GM19043 (cell line): ENCODE results near the gene RPS6KA4.

Experiments used
- ATAC-seq: cut with Tn5 transposase; IDR thresholded peaks from one replicate; pipeline ENCODE4 v1.9.1; 2021; ENCODE audit warnings: low read depth; ENCODE audit not compliant: unreplicated experiment

The RPS6KA4 gene

DNA sequence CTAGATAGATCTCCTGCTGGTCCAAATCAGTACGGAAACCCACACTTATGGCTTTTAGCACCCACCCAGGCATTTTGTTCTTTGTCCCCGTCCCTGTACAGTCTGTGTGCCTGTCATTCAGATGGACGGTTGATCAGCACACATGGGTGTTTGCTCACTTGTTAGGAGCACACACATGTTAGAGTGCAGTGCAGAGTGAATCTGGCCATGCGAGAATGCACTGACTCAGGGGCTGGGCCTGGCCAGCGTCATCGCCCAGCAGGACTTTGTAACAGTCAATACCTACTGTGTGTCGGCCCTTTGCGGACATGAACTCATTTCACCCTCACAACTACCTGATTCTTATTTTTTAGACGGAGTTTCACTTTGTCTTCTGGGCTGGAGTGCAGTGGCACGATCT, 3.4 kb downstream of the RPS6KA4 start:
- no peak for ATAC-seq

DNA sequence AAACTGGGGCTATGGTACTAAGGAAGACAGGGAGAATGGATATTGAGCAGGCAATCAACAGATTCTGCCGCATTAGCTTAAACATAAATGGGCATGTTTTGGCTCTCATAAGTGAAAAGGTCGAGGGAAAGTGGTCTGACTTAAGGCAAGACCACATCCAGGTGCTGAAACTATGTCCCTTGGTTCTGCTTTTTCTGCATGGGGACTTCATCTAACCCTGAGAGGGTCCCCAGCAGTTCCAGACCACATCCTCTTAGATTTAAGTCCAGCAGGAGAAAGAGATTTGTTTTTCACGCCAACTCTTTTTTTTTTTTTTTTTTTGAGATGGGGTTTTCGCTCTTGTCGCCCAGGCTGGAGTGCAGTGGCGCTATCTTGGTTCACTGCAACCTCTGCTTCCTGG, 5.5 kb downstream of the RPS6KA4 start:
- no peak for ATAC-seq

DNA sequence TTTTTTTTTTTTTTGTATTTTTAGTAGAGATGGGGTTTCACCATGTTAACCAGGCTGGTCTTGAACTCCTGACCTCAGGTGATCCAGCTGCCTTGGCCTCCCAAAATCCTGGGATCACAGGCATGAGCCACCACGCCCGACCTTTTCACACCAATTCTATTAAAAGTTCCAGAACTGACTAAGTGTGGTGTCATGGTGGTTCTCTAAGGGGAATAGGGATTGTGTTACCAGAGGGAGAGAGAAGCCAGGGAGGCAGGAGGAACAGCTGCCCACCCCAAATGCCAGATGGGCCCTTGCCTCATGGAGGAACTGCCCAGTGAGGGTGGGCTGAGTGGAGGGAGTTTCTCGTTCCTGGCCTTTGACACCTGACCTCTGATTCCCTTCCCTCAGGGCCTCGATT, 5.9 kb downstream of the RPS6KA4 start:
- ATAC-seq, result no peak

DNA sequence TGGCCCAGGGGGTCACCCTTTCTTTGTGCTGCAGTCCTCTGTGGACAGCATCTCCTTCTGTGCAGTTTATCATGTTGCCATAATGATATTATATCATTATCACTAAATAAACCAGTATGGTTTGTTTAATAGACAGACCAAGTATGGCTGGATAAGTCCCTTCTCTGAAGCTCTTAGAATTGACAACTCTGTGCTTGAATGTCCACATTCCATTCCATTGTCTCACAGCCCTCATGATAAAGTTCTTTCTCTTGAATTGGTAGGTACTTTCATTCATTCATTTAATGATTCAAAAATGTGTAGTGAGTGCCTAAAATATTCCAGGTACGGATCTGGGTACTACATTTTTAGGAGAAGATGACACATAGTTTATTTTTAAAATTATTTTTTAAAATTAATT, 7.8 kb downstream of the RPS6KA4 start:
- ATAC-seq, result no peak

DNA sequence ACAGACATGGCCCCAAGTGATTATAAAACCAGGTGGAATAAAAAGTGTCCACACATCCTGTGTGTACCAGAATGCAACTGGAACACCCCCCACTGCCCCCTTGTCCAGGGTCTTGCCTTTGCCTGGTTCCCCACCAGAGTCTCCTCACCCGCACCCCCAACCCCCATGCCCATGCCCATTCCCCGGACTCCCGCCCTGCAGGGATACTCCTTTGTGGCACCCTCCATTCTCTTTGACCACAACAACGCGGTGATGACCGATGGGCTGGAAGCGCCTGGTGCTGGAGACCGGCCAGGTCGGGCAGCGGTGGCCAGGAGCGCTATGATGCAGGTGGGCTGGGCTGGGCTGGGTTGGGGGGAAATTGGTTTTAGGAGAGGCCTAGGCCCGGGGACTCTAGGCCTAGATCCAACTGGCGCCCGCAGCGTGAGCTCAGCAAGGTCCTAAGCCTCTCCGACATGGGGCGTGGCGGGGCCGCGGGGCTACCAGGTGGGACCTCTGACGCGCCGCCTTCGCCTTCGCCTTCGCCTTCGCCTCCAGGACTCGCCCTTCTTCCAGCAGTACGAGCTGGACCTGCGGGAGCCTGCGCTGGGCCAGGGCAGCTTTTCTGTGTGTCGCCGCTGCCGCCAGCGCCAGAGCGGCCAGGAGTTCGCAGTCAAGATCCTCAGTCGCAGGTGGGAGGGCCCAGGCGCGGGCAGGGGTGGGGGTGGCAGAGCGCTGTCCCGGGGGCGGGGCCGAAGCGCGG, 9.1 kb downstream of the RPS6KA4 start:
- ATAC-seq, result no peak

DNA sequence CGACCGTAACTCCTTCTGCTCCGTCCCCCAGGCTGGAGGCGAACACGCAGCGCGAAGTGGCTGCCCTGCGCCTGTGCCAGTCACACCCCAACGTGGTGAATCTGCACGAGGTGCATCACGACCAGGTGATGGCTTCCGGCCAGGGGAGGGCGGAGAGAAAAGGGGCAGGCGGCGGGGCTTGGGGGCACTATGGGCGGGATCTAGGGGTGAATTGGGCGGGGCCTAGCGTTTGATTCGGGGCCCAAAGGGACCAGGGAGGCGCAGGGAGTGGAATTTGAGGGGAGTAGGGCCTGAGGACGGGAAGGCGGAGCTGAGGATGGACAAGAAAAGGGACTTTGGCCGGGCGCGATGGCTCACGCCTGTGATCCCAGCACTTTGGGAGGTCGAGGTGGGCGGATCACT, 9.7 kb downstream of the RPS6KA4 start:
- ATAC-seq, result no peak

DNA sequence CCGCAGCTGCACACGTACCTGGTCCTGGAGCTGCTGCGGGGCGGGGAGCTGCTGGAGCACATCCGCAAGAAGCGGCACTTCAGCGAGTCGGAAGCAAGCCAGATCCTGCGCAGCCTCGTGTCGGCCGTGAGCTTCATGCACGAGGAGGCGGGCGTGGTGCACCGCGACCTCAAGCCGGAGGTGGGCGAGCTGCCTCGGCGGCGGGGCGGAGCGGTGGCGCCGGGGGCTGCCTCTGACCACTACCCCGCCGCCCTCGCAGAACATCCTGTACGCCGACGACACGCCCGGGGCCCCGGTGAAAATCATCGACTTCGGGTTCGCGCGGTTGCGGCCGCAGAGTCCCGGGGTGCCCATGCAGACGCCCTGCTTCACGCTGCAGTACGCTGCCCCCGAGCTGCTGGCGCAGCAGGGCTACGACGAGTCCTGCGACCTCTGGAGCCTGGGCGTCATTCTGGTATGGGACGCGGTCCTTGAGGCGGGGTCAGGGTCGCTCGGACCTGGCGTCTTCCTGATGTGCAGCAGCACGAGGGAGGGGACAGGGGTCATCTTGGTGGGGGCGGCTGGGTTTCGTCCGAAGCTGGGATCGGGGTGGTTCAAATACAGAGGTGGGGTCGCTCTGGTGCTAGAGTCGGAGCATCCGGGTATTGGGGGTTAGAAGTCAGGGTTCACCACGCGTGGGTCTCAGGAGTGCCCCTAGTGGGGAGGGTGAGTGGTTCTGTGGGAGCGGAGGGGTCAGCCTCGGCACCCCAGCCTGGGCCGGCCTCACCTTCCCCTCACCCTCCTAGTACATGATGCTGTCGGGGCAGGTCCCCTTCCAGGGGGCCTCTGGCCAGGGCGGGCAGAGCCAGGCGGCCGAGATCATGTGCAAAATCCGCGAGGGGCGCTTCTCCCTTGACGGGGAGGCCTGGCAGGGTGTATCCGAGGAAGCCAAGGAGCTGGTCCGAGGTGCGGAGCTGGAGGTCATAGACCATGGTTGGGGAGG, 10.8 kb downstream of the RPS6KA4 start:
- ATAC-seq, result no peak

DNA sequence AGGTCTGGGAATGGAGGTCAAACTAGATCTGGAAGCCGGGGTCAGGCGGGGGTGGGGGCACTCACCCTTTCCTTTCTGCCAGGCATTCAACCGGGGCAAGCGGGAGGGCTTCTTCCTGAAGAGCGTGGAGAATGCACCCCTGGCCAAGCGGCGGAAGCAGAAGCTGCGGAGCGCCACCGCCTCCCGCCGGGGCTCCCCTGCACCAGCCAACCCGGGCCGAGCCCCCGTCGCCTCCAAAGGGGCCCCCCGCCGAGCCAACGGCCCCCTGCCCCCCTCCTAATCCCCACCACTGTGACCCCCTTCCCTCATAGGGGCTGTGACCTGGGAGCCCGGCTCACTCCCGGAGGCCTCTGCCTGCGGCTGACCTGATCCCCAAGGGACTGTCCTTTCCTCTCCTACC, 12.2 kb downstream of the RPS6KA4 start:
- no peak for ATAC-seq

DNA sequence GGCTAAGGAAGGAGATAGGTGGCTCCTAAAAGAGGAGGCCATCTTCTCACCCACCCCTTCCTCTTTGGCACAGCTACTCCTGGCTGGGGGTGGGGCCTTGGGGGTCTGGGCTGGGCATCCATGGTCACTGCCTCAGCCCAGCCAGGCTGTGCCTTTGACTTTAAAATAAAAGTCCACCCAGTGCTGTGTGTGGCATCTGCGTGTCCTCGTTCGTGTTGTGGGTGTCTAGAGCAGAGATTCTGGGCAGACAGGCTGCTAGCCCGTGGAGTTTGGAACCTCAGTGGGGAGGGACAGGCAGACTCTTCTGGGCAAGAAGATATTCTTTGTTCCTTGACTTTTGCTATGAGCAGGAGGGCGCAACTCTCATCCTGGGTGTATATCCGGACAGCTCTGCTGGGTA, 13.1 kb downstream of the RPS6KA4 start:
- no peak for ATAC-seq

DNA sequence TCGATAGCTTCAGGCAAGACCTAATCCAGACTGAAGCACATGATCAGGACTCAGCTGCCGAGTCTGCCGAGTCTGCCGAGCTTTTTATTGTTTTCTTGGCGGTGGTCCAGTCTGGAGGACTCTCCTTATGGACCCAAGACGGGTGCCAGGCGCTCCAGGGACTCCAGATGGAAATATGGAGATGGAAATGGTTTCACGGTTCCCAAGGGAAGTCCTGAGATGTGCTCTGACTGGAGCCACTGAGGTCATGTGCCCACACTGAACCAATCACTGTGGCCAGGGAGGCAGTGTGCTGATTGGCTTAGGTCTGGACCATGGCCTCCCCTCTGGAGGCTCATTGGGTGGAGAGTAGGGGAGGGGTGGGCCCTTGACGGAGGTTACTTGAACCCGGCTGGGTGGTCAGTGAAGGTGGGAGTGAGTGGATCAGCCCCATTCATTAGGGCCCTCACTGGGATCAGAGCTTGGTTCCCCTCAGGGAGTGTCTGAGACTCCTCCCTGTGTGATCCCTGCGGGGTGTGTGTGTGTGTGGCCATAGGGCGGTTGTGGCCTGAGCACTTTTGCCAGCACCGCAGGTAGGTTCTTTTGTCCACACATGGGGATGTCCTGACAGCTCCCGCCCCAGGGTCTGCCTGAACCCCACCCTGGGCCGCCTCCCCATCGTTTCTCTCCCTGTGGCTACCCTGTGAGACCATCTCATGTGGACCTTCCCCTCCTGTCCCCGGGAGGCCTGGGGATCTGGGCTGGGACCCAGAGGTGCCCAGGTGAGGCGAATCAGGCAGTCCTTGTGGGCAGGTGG, 14.0 kb downstream of the RPS6KA4 start:
- ATAC-seq, result no peak

DNA sequence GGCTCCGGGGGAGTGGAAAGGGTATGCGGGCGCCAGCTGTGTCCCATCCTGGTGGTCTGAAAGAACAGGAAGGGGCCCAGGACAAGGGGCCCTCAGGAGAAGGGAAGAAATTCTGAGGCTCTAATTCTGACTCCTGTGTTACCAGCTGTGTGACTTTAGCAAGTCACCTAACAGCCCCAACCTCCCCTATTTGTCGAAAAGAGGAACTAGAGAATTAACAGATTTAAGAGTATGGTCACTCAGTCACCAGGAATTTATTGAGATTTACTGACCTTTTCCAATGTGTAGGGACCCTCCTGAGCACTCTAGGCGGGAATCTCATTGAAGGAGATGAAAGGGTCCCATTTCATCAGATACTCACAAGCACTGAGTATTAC, 14.6 kb downstream of the RPS6KA4 start:
- ATAC-seq, result no peak

DNA sequence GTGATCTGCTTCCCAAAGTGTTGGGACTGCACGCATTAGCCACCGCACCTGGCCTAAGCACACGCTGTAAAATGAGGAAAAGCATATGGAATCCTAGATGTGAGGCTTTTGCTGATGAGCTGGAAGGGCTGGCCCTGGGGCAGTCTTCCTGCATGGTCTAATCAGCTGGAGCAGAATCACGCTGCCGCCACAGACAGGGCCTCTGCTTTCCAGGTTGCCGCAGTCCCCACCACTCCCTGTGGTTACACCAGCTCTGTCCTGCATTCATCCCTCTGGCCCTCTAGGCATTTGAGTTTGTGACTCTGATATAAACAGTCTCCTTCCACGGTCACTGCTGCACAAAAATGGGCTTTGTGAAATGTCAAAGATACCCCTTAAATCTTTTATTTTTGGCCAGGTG, 17.1 kb downstream of the RPS6KA4 start:
- ATAC-seq, result no peak

DNA sequence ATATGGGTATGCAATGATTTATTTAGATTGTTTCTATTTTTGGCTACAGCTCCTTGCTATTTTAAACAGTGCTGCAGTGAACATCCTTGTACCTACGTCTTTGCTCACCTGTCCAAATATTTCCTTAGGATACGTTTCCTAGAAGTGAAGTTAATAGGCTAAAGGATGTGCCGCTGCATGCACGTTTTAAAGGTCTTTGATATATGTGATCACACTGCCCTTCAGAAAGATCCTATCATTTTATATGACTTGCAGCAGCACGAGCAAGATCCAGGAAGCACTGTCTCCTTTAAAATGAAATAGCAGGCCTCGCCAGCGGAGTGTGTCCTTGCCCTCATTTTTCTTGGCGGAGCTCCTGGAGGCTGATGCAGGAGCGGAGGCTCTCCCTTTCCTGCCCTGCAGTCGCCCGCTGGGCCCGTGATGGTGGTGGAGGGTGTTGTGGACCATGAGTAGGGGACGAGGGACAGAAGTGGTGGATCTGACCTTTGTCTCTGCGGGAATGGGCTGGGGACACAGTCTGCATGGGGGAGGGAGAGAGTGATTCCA, 19.4 kb downstream of the RPS6KA4 start:
- no peak for ATAC-seq

DNA sequence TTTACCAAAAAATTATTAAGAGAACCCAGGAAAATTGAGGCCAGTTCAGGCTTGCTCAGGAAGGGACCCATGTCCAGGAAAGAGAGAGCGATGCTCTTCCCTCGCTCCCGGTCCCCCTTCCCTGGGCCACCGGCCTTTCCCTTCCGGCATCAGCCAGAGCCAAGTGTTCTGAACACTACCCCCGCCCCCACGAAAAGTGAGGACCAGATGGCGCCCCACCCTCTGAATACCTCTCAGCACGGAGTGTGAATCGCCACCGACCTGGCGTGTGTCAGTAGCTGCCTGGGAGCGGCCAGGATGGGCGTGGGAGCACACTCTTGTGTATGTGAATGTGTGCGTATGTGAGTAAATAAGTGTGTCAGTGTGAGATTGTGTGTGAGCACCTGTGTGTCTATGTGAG, 20.2 kb downstream of the RPS6KA4 start:
- ATAC-seq, result no peak

DNA sequence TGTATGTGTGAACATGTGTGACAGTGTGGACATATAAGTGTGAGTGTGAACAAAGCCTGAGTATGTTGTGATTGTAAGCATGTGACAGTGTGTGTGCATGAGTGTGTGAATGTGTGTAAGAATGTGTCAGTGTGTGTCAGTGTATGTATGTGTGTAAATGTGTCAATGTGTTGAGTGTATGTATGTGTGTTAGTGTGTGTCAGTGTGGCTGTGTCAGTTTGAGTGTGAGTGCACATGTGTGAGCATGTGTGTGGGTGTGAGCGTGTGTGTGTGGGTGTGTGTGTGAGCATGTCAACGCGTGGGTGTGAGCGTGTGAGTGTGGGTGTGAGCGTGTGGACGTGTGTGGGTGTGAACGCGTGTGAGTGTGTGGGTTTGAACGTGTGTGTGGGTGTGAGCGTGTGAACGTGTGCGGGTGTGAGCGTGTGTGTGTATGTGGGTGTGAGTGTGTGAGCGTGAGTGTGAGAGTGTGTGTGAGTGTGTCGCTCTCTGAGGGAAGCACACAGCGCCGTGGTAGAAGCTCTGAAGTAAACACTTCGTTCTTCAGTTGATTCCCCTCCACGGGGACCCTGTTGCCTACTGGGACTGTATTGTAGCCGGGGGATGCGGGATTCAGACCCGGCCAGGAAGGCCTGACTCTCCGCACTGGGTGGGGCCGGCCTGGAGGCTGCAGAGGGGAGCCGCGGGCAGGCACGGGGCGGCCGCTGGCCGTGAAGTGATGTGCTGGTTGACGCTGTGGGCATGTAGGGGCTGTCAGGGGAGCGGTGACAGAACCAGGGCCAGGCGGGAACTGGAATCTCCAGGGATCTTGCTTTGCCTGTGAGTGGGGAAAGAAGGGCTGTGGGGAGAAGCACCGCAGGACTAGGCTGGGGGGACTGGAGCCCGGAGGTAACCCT, 21.1 kb downstream of the RPS6KA4 start:
- ATAC-seq, result no peak

DNA sequence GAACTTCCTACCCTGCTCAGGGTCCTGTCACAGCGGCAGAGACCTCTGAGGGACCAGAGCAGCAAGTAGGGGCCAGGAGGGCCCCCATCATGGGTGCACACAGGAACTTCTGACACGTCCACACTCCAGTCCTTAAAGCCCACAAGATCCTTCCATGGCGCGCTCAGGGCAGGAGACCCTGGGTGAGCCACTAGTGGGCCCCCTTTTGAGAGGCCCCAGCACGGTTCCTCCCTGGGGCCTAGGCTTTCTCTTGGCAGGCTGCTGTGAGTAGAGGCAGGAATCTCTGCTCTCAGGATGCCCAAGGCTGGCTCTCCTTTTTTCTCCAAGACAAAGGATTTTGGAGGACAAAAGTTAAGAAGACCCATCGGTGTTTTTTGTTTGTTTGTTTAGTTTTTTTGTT, 22.4 kb downstream of the RPS6KA4 start:
- ATAC-seq, result no peak

DNA sequence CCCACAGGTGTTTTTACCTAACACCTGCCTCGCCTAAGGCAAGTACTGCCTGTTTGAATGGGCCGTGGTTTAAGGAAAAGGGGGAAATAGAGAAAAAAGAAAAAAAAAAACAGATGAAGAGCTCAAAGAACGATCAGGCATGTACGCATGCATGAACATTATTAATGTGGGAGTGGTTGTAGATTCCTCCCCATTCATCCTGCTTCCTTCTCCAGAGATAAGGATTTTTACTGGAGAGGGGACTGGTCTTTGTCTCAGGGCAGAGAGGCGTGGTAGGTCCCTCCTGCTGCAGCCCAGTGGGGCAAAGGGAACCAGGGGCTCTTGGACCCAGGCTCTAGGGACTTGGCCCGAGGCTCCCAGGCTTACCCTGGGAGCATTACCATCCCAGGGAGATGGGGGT, 23.1 kb downstream of the RPS6KA4 start:
- no peak for ATAC-seq

DNA sequence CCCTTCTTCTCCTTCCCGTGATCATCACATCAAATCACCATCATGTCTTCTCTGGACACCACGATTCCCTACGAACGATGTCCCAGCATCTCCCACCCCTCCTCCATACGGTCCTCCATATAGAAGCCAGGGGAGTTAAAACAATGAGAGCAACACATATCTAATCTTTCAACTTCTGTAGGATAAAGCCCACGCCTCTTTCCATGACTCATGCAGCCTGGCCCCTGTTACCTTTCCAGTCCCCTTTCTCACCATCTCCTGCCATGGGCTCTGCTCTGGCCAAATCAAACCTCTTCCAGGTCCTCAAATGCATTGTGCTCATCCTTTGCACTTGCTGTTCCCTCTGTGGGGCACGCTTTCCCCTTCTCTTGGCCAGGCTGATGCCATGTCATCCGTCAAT, 23.6 kb downstream of the RPS6KA4 start:
- ATAC-seq, result no peak

DNA sequence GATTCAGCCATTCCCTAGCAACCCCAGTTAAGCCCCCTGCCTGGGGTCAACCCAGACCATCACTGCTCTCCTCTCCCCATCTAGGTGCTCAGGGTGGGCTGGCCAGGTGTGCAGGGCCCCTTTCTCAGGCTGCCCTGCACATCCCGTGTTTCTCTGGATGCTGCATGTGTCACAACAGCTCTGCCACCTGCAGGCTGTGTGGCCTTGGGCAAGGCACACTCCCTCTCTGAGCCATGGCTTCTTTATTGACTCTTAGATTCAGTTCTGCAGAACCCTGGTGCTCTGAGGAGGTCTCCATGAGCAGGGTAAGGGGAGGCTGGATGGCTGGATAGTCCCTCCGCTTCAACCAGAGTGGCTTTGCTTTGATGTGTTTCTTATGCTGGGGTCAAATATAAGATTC, 24.6 kb downstream of the RPS6KA4 start:
- no peak for ATAC-seq
